Measurements from ENCODE around the gene GALNTL6.

Gene GALNTL6

GRCh38 chr4:171932238-171932637, 119.0 kb downstream of the GALNTL6 start:
- Histone ChIP-seq H3K36me3 (ENCODE audit: control insufficient read depth in 1 of 2, insufficient read depth in 2 of 2, low read depth in 1 of 2, low read length in 2 of 2) (no peaks in the 10 kb centered on the region), H3K27ac (ENCODE audit: low read length, poor library complexity, severe bottlenecking) (no peak overlapping the region), H3K4me3 (ENCODE audit: insufficient read depth in 1 of 2, low read depth in 1 of 2, low read length in 2 of 2) (no peak overlapping the region), H2BK5ac (ENCODE audit: low read depth, low read length, poor library complexity, severe bottlenecking) (no peak overlapping the region), H3K9ac (ENCODE audit: low read length) (no peak overlapping the region), H2AFZ (ENCODE audit: low read depth, low read length) (no peak overlapping the region), H3K4me1 (ENCODE audit: control insufficient read depth, insufficient read depth, low read depth, low read length) (no peaks in the 10 kb centered on the region), H4K91ac (ENCODE audit: low read length) (no peak overlapping the region), H2BK120ac (ENCODE audit: low read depth, low read length) (no peak overlapping the region), H2BK15ac (ENCODE audit: low read depth, poor library complexity, severe bottlenecking) (no peak overlapping the region), H2BK12ac (ENCODE audit: low read length in 2 of 2) (no peak overlapping the region), H3K79me1 (replicated peaks; ENCODE audit: low read length, poor library complexity, severe bottlenecking) (no peaks in the 10 kb centered on the region), H3K23ac (ENCODE audit: low read length in 2 of 2) (no peak overlapping the region), H3K18ac (ENCODE audit: low read depth in 1 of 2, low read length in 2 of 2) (no peak overlapping the region), H3K4me2 (ENCODE audit: low read length, poor library complexity, severe bottlenecking) (no peak overlapping the region), H2AK5ac (ENCODE audit: low read length, severe bottlenecking) (no peak overlapping the region), H3K14ac (ENCODE audit: low read length in 2 of 2) (no peak overlapping the region), H3K9me3 (ENCODE audit: control insufficient read depth, low read length) (no peaks in the 10 kb centered on the region), H3K27me3 (ENCODE audit: control insufficient read depth in 1 of 2, insufficient read depth in 1 of 2, low read length in 2 of 2) (no peaks in the 10 kb centered on the region), H4K8ac (ENCODE audit: low read length) (no peak overlapping the region), H3K4ac (ENCODE audit: low read depth in 1 of 2, low read length in 2 of 2) (no peak overlapping the region)
- no peak for DNase-seq
- WGBS: 91% methylated on average over 6 of the region's 6 CpGs

- H3K14ac ChIP-seq (ENCODE audit: low read length in 2 of 2): no peak overlapping the region
- no peak overlapping the region for H2BK120ac ChIP-seq (ENCODE audit: low read depth, low read length)
- no peak overlapping the region for H3K4ac ChIP-seq (ENCODE audit: low read depth in 1 of 2, low read length in 2 of 2)
- H3K4me2 ChIP-seq (ENCODE audit: low read length, poor library complexity, severe bottlenecking): no peak overlapping the region
- no peaks in the 10 kb centered on the region for H3K36me3 ChIP-seq (ENCODE audit: control insufficient read depth in 1 of 2, insufficient read depth in 2 of 2, low read depth in 1 of 2, low read length in 2 of 2)
- no peak for DNase-seq
- no peak overlapping the region for H3K23ac ChIP-seq (ENCODE audit: low read length in 2 of 2)
- H4K91ac ChIP-seq (ENCODE audit: low read length): no peak overlapping the region
- H4K8ac ChIP-seq (ENCODE audit: low read length): no peak overlapping the region
- no peak overlapping the region for H2AFZ ChIP-seq (ENCODE audit: low read depth, low read length)
- H3K9me3 ChIP-seq (ENCODE audit: control insufficient read depth, low read length): no peaks in the 10 kb centered on the region
- H3K18ac ChIP-seq (ENCODE audit: low read depth in 1 of 2, low read length in 2 of 2): no peak overlapping the region
- no peaks in the 10 kb centered on the region for H3K79me1 ChIP-seq (replicated peaks; ENCODE audit: low read length, poor library complexity, severe bottlenecking)
- H2BK5ac ChIP-seq (ENCODE audit: low read depth, low read length, poor library complexity, severe bottlenecking): no peak overlapping the region
- H2AK5ac ChIP-seq (ENCODE audit: low read length, severe bottlenecking): no peak overlapping the region
- no peak overlapping the region for H2BK15ac ChIP-seq (ENCODE audit: low read depth, poor library complexity, severe bottlenecking)
- H3K4me1 ChIP-seq (ENCODE audit: control insufficient read depth, insufficient read depth, low read depth, low read length): no peaks in the 10 kb centered on the region
- H2BK12ac ChIP-seq (ENCODE audit: low read length in 2 of 2): no peak overlapping the region
- no peak overlapping the region for H3K27ac ChIP-seq (ENCODE audit: low read length, poor library complexity, severe bottlenecking)
- H3K9ac ChIP-seq (ENCODE audit: low read length): no peak overlapping the region
- H3K27me3 ChIP-seq (ENCODE audit: control insufficient read depth in 1 of 2, insufficient read depth in 1 of 2, low read length in 2 of 2): no peaks in the 10 kb centered on the region
- H3K4me3 ChIP-seq (ENCODE audit: insufficient read depth in 1 of 2, low read depth in 1 of 2, low read length in 2 of 2): no peak overlapping the region
- WGBS: 65% methylated on average over 2 of the region's 6 CpGs
Observed at GRCh38 chr4:171940656-171941055, 127.5 kb downstream of the GALNTL6 start.

- H2BK15ac ChIP-seq (ENCODE audit: low read depth, poor library complexity, severe bottlenecking): no peak overlapping the region
- no peak overlapping the region for H3K4ac ChIP-seq (ENCODE audit: low read depth in 1 of 2, low read length in 2 of 2)
- H3K27me3 ChIP-seq (ENCODE audit: control insufficient read depth in 1 of 2, insufficient read depth in 1 of 2, low read length in 2 of 2): no peaks in the 10 kb centered on the region
- no peak overlapping the region for H3K4me3 ChIP-seq (ENCODE audit: insufficient read depth in 1 of 2, low read depth in 1 of 2, low read length in 2 of 2)
- no peak overlapping the region for H3K9ac ChIP-seq (ENCODE audit: low read length)
- no peaks in the 10 kb centered on the region for H3K4me1 ChIP-seq (ENCODE audit: control insufficient read depth, insufficient read depth, low read depth, low read length)
- DNase-seq: no peak
- no peak overlapping the region for H4K91ac ChIP-seq (ENCODE audit: low read length)
- no peak overlapping the region for H4K8ac ChIP-seq (ENCODE audit: low read length)
- no peaks in the 10 kb centered on the region for H3K36me3 ChIP-seq (ENCODE audit: control insufficient read depth in 1 of 2, insufficient read depth in 2 of 2, low read depth in 1 of 2, low read length in 2 of 2)
- peaks cover 3% of the 10 kb centered on the region for H3K9me3 ChIP-seq (ENCODE audit: control insufficient read depth, low read length)
- H2AFZ ChIP-seq (ENCODE audit: low read depth, low read length): no peak overlapping the region
- H3K4me2 ChIP-seq (ENCODE audit: low read length, poor library complexity, severe bottlenecking): no peak overlapping the region
- H2AK5ac ChIP-seq (ENCODE audit: low read length, severe bottlenecking): no peak overlapping the region
- no peak overlapping the region for H3K27ac ChIP-seq (ENCODE audit: low read length, poor library complexity, severe bottlenecking)
- no peak overlapping the region for H2BK12ac ChIP-seq (ENCODE audit: low read length in 2 of 2)
- H3K79me1 ChIP-seq (replicated peaks; ENCODE audit: low read length, poor library complexity, severe bottlenecking): no peaks in the 10 kb centered on the region
- no peak overlapping the region for H3K18ac ChIP-seq (ENCODE audit: low read depth in 1 of 2, low read length in 2 of 2)
- no peak overlapping the region for H2BK5ac ChIP-seq (ENCODE audit: low read depth, low read length, poor library complexity, severe bottlenecking)
- H3K14ac ChIP-seq (ENCODE audit: low read length in 2 of 2): no peak overlapping the region
- no peak overlapping the region for H2BK120ac ChIP-seq (ENCODE audit: low read depth, low read length)
- H3K23ac ChIP-seq (ENCODE audit: low read length in 2 of 2): no peak overlapping the region
Observed at GRCh38 chr4:171947400-171947799, 134.2 kb downstream of the GALNTL6 start.

- no peak overlapping the region for H2AFZ ChIP-seq (ENCODE audit: low read depth, low read length)
- no peaks in the 10 kb centered on the region for H3K36me3 ChIP-seq (ENCODE audit: control insufficient read depth in 1 of 2, insufficient read depth in 2 of 2, low read depth in 1 of 2, low read length in 2 of 2)
- 94% methylated on average over 1 of the region's 2 CpGs for WGBS
- H3K4me3 ChIP-seq (ENCODE audit: insufficient read depth in 1 of 2, low read depth in 1 of 2, low read length in 2 of 2): no peak overlapping the region
- no peaks in the 10 kb centered on the region for H3K4me1 ChIP-seq (ENCODE audit: control insufficient read depth, insufficient read depth, low read depth, low read length)
- no peak overlapping the region for H3K23ac ChIP-seq (ENCODE audit: low read length in 2 of 2)
- H3K79me1 ChIP-seq (replicated peaks; ENCODE audit: low read length, poor library complexity, severe bottlenecking): no peaks in the 10 kb centered on the region
- H3K4me2 ChIP-seq (ENCODE audit: low read length, poor library complexity, severe bottlenecking): no peak overlapping the region
- no peak overlapping the region for H2BK12ac ChIP-seq (ENCODE audit: low read length in 2 of 2)
- no peak overlapping the region for H3K18ac ChIP-seq (ENCODE audit: low read depth in 1 of 2, low read length in 2 of 2)
- H3K27ac ChIP-seq (ENCODE audit: low read length, poor library complexity, severe bottlenecking): no peak overlapping the region
- no peak overlapping the region for H2BK15ac ChIP-seq (ENCODE audit: low read depth, poor library complexity, severe bottlenecking)
- no peak overlapping the region for H4K91ac ChIP-seq (ENCODE audit: low read length)
- H2BK5ac ChIP-seq (ENCODE audit: low read depth, low read length, poor library complexity, severe bottlenecking): no peak overlapping the region
- H3K27me3 ChIP-seq (ENCODE audit: control insufficient read depth in 1 of 2, insufficient read depth in 1 of 2, low read length in 2 of 2): no peaks in the 10 kb centered on the region
- H3K4ac ChIP-seq (ENCODE audit: low read depth in 1 of 2, low read length in 2 of 2): no peak overlapping the region
- no peak overlapping the region for H2BK120ac ChIP-seq (ENCODE audit: low read depth, low read length)
- no peak overlapping the region for H3K9ac ChIP-seq (ENCODE audit: low read length)
- H4K8ac ChIP-seq (ENCODE audit: low read length): no peak overlapping the region
- DNase-seq: no peak
- H2AK5ac ChIP-seq (ENCODE audit: low read length, severe bottlenecking): no peak overlapping the region
- H3K9me3 ChIP-seq (ENCODE audit: control insufficient read depth, low read length): peaks cover 3% of the 10 kb centered on the region
- no peak overlapping the region for H3K14ac ChIP-seq (ENCODE audit: low read length in 2 of 2)
Observed at GRCh38 chr4:171948038-171948437, 134.8 kb downstream of the GALNTL6 start.
